Heart left ventricle (tissue), 16 donors: ENCODE results near the gene WDR37. TPM values are rescaled to one million over a fixed set of nuclear protein-coding genes. Genes with fewer than 3 reads are reported as not detected.

ENCODE experiments used
- ATAC-seq, 4 donors: fragments of 200-7000 bp; cut with Tn5 transposase; one replicate each; pipeline ENCODE4 v1.9.1; 2020 to 2022; ENCODE audit warnings: moderate library complexity in 4 of 4, mild to moderate bottlenecking in 3 of 4, moderate number of reproducible peaks in 1 of 4
- DNase-seq, 5 donors: peaks; one replicate each; pipeline ENCODE4 v3.0.0-alpha.2; 2020
- H3K27ac ChIP-seq, 12 donors: fragments of 200-600 bp; sonication (generic) in 4 of 12; one replicate each; pipeline versions ENCODE4 v1.5.0 to v1.8.0; 2016 to 2022; ENCODE audit warnings: mild to moderate bottlenecking in 2 of 12
- H3K27me3 ChIP-seq, 9 donors: fragments of 200-600 bp; sonication (generic) in 2 of 9; one replicate each; pipeline versions ENCODE4 v1.5.1 to v1.8.0; 2016 to 2022; ENCODE audit warnings: mild to moderate bottlenecking in 3 of 9
- H3K36me3 ChIP-seq, 9 donors: fragments of 200-600 bp; sonication (generic) in 2 of 9; one replicate each; pipeline versions ENCODE4 v1.5.0 to v1.8.0; 2018 to 2022; ENCODE audit warnings: mild to moderate bottlenecking in 2 of 9
- H3K4me1 ChIP-seq, 12 donors: fragments of 200-600 bp; sonication (generic) in 4 of 12; one replicate each; pipeline versions ENCODE4 v1.5.0 to v1.8.0; 2016 to 2022; ENCODE audit warnings: mild to moderate bottlenecking in 3 of 12
- H3K4me3 ChIP-seq, 12 donors: fragments of 200-600 bp; sonication (generic) in 4 of 12; one replicate each; pipeline versions ENCODE4 v1.5.0 to v1.8.0; 2017 to 2022; ENCODE audit warnings: mild to moderate bottlenecking in 9 of 12, moderate library complexity in 4 of 12
- H3K9me3 ChIP-seq, 12 donors: fragments of 200-600 bp; sonication (generic) in 4 of 12; one replicate each; pipeline versions ENCODE4 v1.5.0 to v1.8.0; 2016 to 2022; ENCODE audit warnings: mild to moderate bottlenecking in 1 of 12
- CTCF ChIP-seq, 12 donors: fragments of 200-600 bp; sonication (generic) in 4 of 12; IDR thresholded peaks; one replicate each; pipeline versions ENCODE4 v1.5.0 to v1.8.0; 2018 to 2022; ENCODE audit warnings: antibody characterized with exemption in 12 of 12, mild to moderate bottlenecking in 5 of 12
- POLR2A ChIP-seq, 2 donors: fragments of 450-650 bp; IDR thresholded peaks; one replicate each; pipeline ENCODE4 v1.6.1; 2017; ENCODE audit warnings: antibody characterized with exemption in 2 of 2, mild to moderate bottlenecking in 2 of 2, moderate library complexity in 2 of 2
- WGBS, 4 donors: extraction: QIAGEN DNeasy Blood & Tissue Kit in 2 of 4; methylation state at CpG; one replicate each; pipeline versions ENCODE4 v1.1.5 to v1.1.7; 2013 to 2018; 5-methylcytosine and 5-hydroxymethylcytosine counted together
- intact Hi-C, 10 donors: fragments of 100-400 bp; cut with DNase I; formaldehyde crosslinking; loops; one replicate each; pipeline versions ENCODE4 v1.11.1 to v1.14.2; 2022
- polyA plus RNA-seq, 2 donors: library from polyadenylated mRNA; stranded (reverse); fragments of 200-250 nt; gene quantifications; one replicate each; pipeline ENCODE4 v1.2.3, GENCODE V29; 2013
- total RNA-seq, 9 donors: library from RNA; depleted of rRNA in 2 of 9; stranded (reverse); fragments of >200 nt in 2 of 9; fragmentation: NEBNext Ultra II Directional in 3 of 9; extraction: Animal tissue kit (Norgen Biotek cat#: 25700) in 3 of 9; gene quantifications; one replicate each; pipeline versions ENCODE4 v1.1.0 to v1.2.4, GENCODE V29; 2016 to 2023
- donor health status: ischemic (EF 13 %, LVEDD 7.1; RV severe dilation, severe dysfunction).
- donor health status: healthy with polysubstance abuse.
- donor health status: DM: no; HTN: yes; CAD: no.
- donor health status: DM: no; HTN: no; CAD: no.
- donor health status: ischemic (EF 25% LVEDD 6.9; RV normal size, moderate dysfunction).
- donor health status: ischemic (EF 25% LVEDD 5.7; RV mildly dilated, moderate dysfunction).
- donor health status: healthy.
- donor health status: DM: yes; HTN: yes; CAD: no.
- donor health status: ischemic (EF 35%, LVEDD 5.7; RV mildly dilated, moderate dysfunction).
- donor health status: nonischemic (EF 11% LVEDD 7.7; RV severe dilation, severe dysfunction).
- donor health status: DM: yes; HTN: yes; CAD: no.
- donor health status: PGD.
- donor health status: ischemic (EF 29% LVEDD 5.4; RV normal size, mild dysfunction).
- donor health status: nonischemic (EF 23%, LVEDD 6.1; RV moderate dilation, normal function).

WDR37 gene
- total and polyA plus RNA-seq, 11 donors, result 8.4 to 43.3 (median 26.3) TPM

- intact Hi-C loops, result no loop called here
- TF ChIP-seq POLR2A (IDR thresholded peaks at IDR 0.05) (no peak), CTCF (IDR thresholded peaks at IDR 0.05) (no peak)
- peaks cover 0 to 15% (median 0%) of the 10 kb centered on the region in 9 donors for H3K27me3 ChIP-seq
- DNase-seq (no peak), ATAC-seq (no peak)
- 81 to 85% (median 84%) methylated on average over 20 of the region's 20 CpGs for WGBS, 4 donors
- no peaks in the 10 kb centered on the region for H3K9me3 ChIP-seq
- H3K36me3 ChIP-seq, result no peaks in the 10 kb centered on the region
- no peak overlapping the region for H3K4me3 ChIP-seq
- no peak overlapping the region for H3K27ac ChIP-seq
- H3K4me1 ChIP-seq, result no peaks in the 10 kb centered on the region
These were observed 123.3 kb downstream of the WDR37 start for GRCh38 chr10:1179346-1180070.

- DNase-seq, result peak in 1 of 5 donors; percentile 33
- TF ChIP-seq CTCF (IDR thresholded peaks at IDR 0.05), result no peak
- no peak for TF ChIP-seq POLR2A (IDR thresholded peaks at IDR 0.05)
- H3K36me3 ChIP-seq, result no peaks in the 10 kb centered on the region
- H3K4me1 ChIP-seq, result no peaks in the 10 kb centered on the region
- no peak for ATAC-seq
- intact Hi-C loops, result no loop called here
- no peaks in the 10 kb centered on the region for H3K9me3 ChIP-seq
- no peak overlapping the region for H3K27ac ChIP-seq
- H3K4me3 ChIP-seq, result no peak overlapping the region
- H3K27me3 ChIP-seq, result peaks cover 0 to 15% (median 0%) of the 10 kb centered on the region in 9 donors
- 85 to 92% (median 87%) methylated on average over 12 to 16 of the region's 16 CpGs for WGBS, 4 donors
These were observed 124.0 kb downstream of the WDR37 start for GRCh38 chr10:1180071-1180730.

GRCh38 chr10:1180836-1181235 lies 124.7 kb downstream of the WDR37 start:
- intact Hi-C loops, result no loop called here
- H3K4me1 ChIP-seq, result no peaks in the 10 kb centered on the region
- TF ChIP-seq CTCF (IDR thresholded peaks at IDR 0.05) (no peak), POLR2A (IDR thresholded peaks at IDR 0.05) (no peak)
- H3K4me3 ChIP-seq, result no peak overlapping the region
- ATAC-seq (no peak), DNase-seq (peak in 1 of 5 donors; percentile 31)
- WGBS, 4 donors, result 61 to 72% (median 67%) methylated on average over 11 of the region's 11 CpGs
- H3K9me3 ChIP-seq, result no peaks in the 10 kb centered on the region
- H3K27ac ChIP-seq, result no peak overlapping the region
- peaks cover 0 to 15% (median 0%) of the 10 kb centered on the region in 9 donors for H3K27me3 ChIP-seq
- H3K36me3 ChIP-seq, result no peaks in the 10 kb centered on the region

Other genes starting within 250 kb of the WDR37 start
- 10 to 100 TPM; 26.8 to 81.1 (median 64.8) TPM for gene LARP4B, start 124.7 kb upstream of the WDR37 start, total RNA-seq
- 10 to 100 TPM; 20.1 to 23.1 TPM for gene LARP4B, start 124.7 kb upstream of the WDR37 start, polyA plus RNA-seq
- gene GTPBP4, start 68.0 kb upstream of the WDR37 start, total RNA-seq, result 10 to 100 TPM; 13.5 to 31.8 (median 28.8) TPM
- 10 to 100 TPM; 13.3 to 52.0 TPM for gene GTPBP4, start 68.0 kb upstream of the WDR37 start, polyA plus RNA-seq
- gene IDI2, start 30.5 kb upstream of the WDR37 start, total RNA-seq, result under 1 TPM in 6 of 9 donors, not detected in 3; 0.18 to 0.72 (median 0.31) TPM
- under 1 TPM in 1 of 2 donors, not detected in 1; 0.19 TPM for gene IDI2, start 30.5 kb upstream of the WDR37 start, polyA plus RNA-seq
- gene IDI1, start 7.3 kb upstream of the WDR37 start, total RNA-seq, result 10 to 100 TPM; 13.7 to 29.8 (median 18.4) TPM
- 10 to 100 TPM in 1 of 2 donors, 1 to 10 TPM in 1; 9.1 to 44.8 TPM for gene IDI1, start 7.3 kb upstream of the WDR37 start, polyA plus RNA-seq